ENCODE measurements around the gene ROGDI.

GRCh38 chr16:4767872-4768548, 34.4 kb downstream of the ROGDI start:
- TF ChIP-seq, protein P1, sequence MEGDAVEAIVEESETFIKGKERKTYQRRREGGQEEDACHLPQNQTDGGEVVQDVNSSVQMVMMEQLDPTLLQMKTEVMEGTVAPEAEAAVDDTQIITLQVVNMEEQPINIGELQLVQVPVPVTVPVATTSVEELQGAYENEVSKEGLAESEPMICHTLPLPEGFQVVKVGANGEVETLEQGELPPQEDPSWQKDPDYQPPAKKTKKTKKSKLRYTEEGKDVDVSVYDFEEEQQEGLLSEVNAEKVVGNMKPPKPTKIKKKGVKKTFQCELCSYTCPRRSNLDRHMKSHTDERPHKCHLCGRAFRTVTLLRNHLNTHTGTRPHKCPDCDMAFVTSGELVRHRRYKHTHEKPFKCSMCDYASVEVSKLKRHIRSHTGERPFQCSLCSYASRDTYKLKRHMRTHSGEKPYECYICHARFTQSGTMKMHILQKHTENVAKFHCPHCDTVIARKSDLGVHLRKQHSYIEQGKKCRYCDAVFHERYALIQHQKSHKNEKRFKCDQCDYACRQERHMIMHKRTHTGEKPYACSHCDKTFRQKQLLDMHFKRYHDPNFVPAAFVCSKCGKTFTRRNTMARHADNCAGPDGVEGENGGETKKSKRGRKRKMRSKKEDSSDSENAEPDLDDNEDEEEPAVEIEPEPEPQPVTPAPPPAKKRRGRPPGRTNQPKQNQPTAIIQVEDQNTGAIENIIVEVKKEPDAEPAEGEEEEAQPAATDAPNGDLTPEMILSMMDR (IDR thresholded peaks at IDR 0.05; ENCODE audit: low read depth, low read length, missing input control), result no peak
- TF ChIP-seq YY1 (IDR thresholded peaks at IDR 0.05) (no peak), TAF1 (conservative IDR thresholded peaks at IDR 0.05) (no peak), MAX (IDR thresholded peaks at IDR 0.05) (no peak), EGR1 (IDR thresholded peaks at IDR 0.05; ENCODE audit: low read depth in 2 of 2) (no peak), RXRA (IDR thresholded peaks at IDR 0.05) (no peak), REST (IDR thresholded peaks at IDR 0.05) (no peak)
- TF ChIP-seq, protein P2, sequence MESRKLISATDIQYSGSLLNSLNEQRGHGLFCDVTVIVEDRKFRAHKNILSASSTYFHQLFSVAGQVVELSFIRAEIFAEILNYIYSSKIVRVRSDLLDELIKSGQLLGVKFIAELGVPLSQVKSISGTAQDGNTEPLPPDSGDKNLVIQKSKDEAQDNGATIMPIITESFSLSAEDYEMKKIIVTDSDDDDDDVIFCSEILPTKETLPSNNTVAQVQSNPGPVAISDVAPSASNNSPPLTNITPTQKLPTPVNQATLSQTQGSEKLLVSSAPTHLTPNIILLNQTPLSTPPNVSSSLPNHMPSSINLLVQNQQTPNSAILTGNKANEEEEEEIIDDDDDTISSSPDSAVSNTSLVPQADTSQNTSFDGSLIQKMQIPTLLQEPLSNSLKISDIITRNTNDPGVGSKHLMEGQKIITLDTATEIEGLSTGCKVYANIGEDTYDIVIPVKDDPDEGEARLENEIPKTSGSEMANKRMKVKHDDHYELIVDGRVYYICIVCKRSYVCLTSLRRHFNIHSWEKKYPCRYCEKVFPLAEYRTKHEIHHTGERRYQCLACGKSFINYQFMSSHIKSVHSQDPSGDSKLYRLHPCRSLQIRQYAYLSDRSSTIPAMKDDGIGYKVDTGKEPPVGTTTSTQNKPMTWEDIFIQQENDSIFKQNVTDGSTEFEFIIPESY (IDR thresholded peaks at IDR 0.05), result no peak

Data from liver (tissue), 3 donors.